GM12891 (cell line): ENCODE results near the gene KLKB1.

Experiments
- PAX5 ChIP-seq: IDR thresholded peaks from 2 replicates; pipeline ENCODE4 v1.6.1; 2011; ENCODE audit warnings: low read length, moderate library complexity, mild to moderate bottlenecking; ENCODE audit not compliant: insufficient read depth, severe bottlenecking
- POLR2A ChIP-seq: IDR thresholded peaks from 2 replicates; pipeline ENCODE4 v1.6.1; 2011; ENCODE audit warnings: low read depth, low read length, control low read depth
- POLR2AphosphoS5 ChIP-seq: IDR thresholded peaks from 2 replicates; pipeline ENCODE4 v1.6.1; 2011; ENCODE audit warnings: low read depth, low read length, control low read depth
- POU2F2 ChIP-seq: IDR thresholded peaks from 2 replicates; pipeline ENCODE4 v1.6.1; 2011; ENCODE audit warnings: low read depth, mild to moderate bottlenecking, control low read depth, low read length, moderate library complexity
- TAF1 ChIP-seq: IDR thresholded peaks from 2 replicates; pipeline ENCODE4 v1.6.1; 2011; ENCODE audit warnings: low read depth, low read length, control low read depth

- TF ChIP-seq POLR2A, result no peak
- TF ChIP-seq TAF1, result no peak
- no peak for TF ChIP-seq POLR2AphosphoS5
- no peak for TF ChIP-seq POU2F2
- no peak for TF ChIP-seq PAX5
These were observed 80.2 kb downstream of the KLKB1 start for GRCh38 chr4:186307497-186307896.
